Neutrophil (primary cell): ENCODE results near the gene EGFL8.

Experiments
- H3K27ac ChIP-seq: fragments of 200-600 bp; sonication (generic); 2 replicates; pipeline ENCODE4 v1.5.1; 2016; ENCODE audit warnings: mild to moderate bottlenecking, moderate library complexity
- H3K27me3 ChIP-seq: fragments of 200-600 bp; sonication (generic); 2 replicates; pipeline ENCODE4 v1.6.0; 2016; ENCODE audit warnings: mild to moderate bottlenecking
- H3K36me3 ChIP-seq: fragments of 200-600 bp; sonication (generic); 2 replicates; pipeline ENCODE4 v1.5.1; 2017
- H3K4me1 ChIP-seq, 2 experiments: fragments of 200-600 bp in 1 of 2; sonication (generic) in 1 of 2; 1 replicate in 1 of 2; 2 replicates in 1 of 2; pipeline versions ENCODE4 v1.5.1 to v1.6.1; 2013 to 2016; ENCODE audit warnings: low read depth in 1 of 2, low read length in 1 of 2, mild to moderate bottlenecking in 1 of 2, moderate library complexity in 1 of 2; ENCODE audit not compliant: control insufficient read depth in 1 of 2, insufficient read depth in 1 of 2
- H3K4me3 ChIP-seq, 2 experiments: fragments of 200-600 bp in 1 of 2; sonication (generic) in 1 of 2; 1 replicate in 1 of 2; 2 replicates in 1 of 2; pipeline ENCODE4 v1.5.1; 2013 to 2016; ENCODE audit warnings: low read depth in 1 of 2, low read length in 1 of 2, mild to moderate bottlenecking in 1 of 2, moderate library complexity in 1 of 2
- H3K9me3 ChIP-seq: fragments of 200-600 bp; sonication (generic); 2 replicates; pipeline ENCODE4 v1.5.1; 2016
- CTCF ChIP-seq: fragments of 200-600 bp; sonication (generic); IDR thresholded peaks from 2 replicates; pipeline ENCODE4 v1.5.1; 2016; ENCODE audit warnings: antibody characterized with exemption

Gene EGFL8

DNA sequence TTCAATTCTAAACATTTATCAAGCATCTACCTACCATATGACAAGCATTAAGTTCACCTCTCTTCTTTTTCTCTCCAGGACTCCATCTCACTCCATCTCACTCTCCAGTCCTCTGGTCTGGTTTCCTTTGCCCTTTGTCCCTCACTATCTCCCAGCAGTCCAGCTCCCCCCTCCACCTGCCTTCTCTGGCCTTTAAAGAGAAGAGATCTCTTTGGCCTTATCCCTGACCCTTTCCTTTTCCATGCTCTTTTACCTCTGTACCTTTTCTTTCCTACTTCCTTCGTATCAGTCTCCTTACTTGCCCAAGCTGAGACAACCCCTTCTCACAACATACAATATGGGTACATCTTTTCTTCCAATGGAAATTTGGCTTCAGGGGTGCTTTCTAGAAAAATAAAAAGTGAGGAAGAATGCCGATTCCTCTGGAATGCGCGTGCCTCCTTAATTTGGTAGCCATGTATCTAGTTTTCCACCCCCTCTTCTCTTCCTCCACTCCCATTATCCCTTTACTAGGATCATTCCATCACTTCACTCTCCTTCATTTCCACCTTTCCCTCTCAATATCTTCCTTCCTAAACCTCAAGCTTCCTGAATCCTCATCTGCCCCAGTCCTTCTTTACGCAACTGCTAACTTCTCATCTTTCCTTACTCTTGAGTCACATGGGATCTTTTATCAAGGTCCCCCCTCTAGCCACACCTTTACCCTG is 12.2 kb downstream of the EGFL8 start:
- H3K27me3 ChIP-seq = no peaks in the 10 kb centered on the region
- no peak for TF ChIP-seq CTCF
- peaks cover 50 to 58% of the 10 kb centered on the region in 2 experiments for H3K4me1 ChIP-seq
- H3K27ac ChIP-seq = peak overlapping the region; percentile 97
- H3K4me3 ChIP-seq = peak overlapping the region; percentile 75 to 92
- H3K36me3 ChIP-seq = peaks cover 14% of the 10 kb centered on the region
- H3K9me3 ChIP-seq = no peaks in the 10 kb centered on the region

DNA sequence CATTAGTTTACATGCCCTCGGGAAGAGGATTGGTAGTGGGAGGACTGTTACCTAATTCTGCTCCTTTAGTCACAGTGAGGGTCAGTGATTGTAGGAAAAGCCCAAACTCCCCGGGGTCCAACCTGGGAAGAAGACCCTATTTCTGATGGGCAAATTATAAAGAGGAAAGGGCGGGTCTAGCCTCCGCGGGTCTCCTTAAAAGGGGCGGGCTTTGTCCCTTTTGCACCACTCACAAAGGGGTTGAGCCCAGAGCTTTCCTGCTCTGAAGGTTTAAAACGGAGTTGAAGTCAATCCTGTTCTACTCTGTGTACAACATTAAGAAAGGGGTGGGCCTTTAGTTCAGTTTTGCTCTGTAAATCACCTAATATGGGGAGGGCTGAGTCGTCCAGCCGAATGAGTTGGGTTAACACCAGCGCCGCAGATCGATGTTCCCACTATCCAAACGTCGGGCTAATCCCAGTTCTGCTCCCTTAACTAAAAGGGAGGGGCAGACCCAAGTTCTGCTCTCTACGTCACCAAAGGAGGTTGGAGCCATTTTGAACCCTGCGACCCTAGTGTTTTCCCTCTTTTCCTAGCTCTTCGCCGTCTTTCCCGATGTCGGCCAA is 12.9 kb downstream of the EGFL8 start:
- Histone ChIP-seq H3K27ac (peak overlapping the region; percentile 97), H3K27me3 (no peaks in the 10 kb centered on the region), H3K4me1 (peaks cover 50 to 58% of the 10 kb centered on the region in 2 experiments), H3K36me3 (peaks cover 20% of the 10 kb centered on the region), H3K4me3 (peak overlapping the region; percentile 75 to 92), H3K9me3 (no peaks in the 10 kb centered on the region)
- TF ChIP-seq CTCF = no peak

GRCh38 chr6:32177788-32178546 is 13.6 kb downstream of the EGFL8 start, which contains the start of gene RNF5:
RNF5 (plus strand) TSS chr6:32178405; CDS start chr6:32178512, 107 bp downstream.
- Histone ChIP-seq H3K4me1 (peaks cover 44 to 56% of the 10 kb centered on the region in 2 experiments), H3K27me3 (no peaks in the 10 kb centered on the region), H3K27ac (peak within 1 kb of the TSS; percentile 97), H3K36me3 (peaks cover 27% of the 10 kb centered on the region), H3K4me3 (peak within 1 kb of the TSS; percentile 75 to 92), H3K9me3 (no peaks in the 10 kb centered on the region)
- no peak for TF ChIP-seq CTCF

DNA sequence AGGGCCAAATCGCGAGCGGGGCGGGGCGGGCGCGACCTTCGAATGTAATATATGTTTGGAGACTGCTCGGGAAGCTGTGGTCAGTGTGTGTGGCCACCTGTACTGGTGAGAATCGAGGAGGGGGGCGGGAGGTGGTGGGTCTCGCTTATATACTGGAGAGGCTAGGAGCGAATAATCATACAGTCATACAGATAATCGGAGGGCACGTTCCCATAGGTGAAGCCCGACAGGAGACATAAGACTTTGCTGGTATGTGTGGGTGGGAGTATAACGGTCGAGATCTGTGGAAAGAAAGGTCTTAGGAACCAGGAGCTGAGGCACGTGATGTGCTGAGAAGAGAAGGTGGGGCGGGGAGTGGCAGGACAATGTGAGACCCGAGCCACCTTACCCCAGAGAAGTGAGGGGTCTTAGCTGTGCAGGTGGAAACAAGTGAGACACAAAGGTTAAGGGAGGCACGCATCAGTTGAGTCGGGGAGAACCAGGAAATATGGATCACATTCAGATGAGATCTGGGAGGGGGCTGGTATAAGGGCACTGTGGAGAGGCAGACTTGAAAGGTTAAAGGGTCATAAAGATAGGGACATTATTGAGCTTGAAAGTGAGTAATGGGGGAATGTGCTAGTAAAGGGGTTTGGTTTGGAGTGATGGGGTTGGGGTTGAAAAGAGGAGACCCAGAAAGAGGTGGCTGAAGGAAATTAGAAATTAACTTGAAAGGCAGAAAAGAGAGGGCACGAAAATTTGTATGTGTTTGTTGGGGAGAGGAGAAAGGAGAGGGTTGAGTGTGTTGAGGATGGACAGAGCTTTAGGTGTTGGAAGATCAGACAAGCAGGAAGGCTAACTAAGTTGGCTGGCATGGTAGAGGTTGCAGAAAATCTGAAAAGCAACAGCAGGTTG is 14.4 kb downstream of the EGFL8 start:
- H3K4me1 ChIP-seq = peaks cover 40 to 49% of the 10 kb centered on the region in 2 experiments
- H3K27ac ChIP-seq = peak overlapping the region; percentile 97
- no peaks in the 10 kb centered on the region for H3K27me3 ChIP-seq
- no peak for TF ChIP-seq CTCF
- H3K36me3 ChIP-seq = peaks cover 36% of the 10 kb centered on the region
- H3K9me3 ChIP-seq = no peaks in the 10 kb centered on the region
- peak overlapping the region; percentile 75 to 92 for H3K4me3 ChIP-seq
